Spinal cord (tissue), 10 donors: Measurements from ENCODE around the gene NEU3. TPM values are rescaled to one million over a fixed set of nuclear protein-coding genes. Genes with fewer than 3 reads are reported as not detected.
"Not testable (repeated sequence)": the region's sequence is repeated elsewhere in the genome, so short reads cannot be mapped to it uniquely, and the experiment has no call there.

ENCODE experiments used
- DNase-seq, 6 donors: peaks; one replicate each; pipeline versions ENCODE4 v3.0.0 to v3.0.0-alpha.2; 2013 to 2015; ENCODE audit warnings: low spot score in 6 of 6, low read depth in 4 of 6
- H3K27ac ChIP-seq: one replicate; pipeline ENCODE4 v1.5.1; 2013; ENCODE audit warnings: low read depth, low read length, control low read depth
- H3K27me3 ChIP-seq: one replicate; pipeline ENCODE4 v1.6.1; 2013; ENCODE audit warnings: low read length; ENCODE audit not compliant: control insufficient read depth, insufficient read depth
- H3K36me3 ChIP-seq: one replicate; pipeline ENCODE4 v1.6.1; 2013; ENCODE audit warnings: low read length; ENCODE audit not compliant: control insufficient read depth, insufficient read depth
- H3K4me1 ChIP-seq: one replicate; pipeline ENCODE4 v1.6.1; 2013; ENCODE audit warnings: low read length; ENCODE audit not compliant: control insufficient read depth, insufficient read depth
- H3K4me3 ChIP-seq: one replicate; pipeline ENCODE4 v1.5.1; 2013; ENCODE audit warnings: low read depth, low read length, control low read depth
- H3K9me3 ChIP-seq: one replicate; pipeline ENCODE4 v1.6.1; 2013; ENCODE audit warnings: low read length; ENCODE audit not compliant: control insufficient read depth, insufficient read depth
- WGBS: methylation state at CpG from one replicate; pipeline ENCODE4 v1.1.5; 2013; ENCODE audit warnings: missing lambda C conversion rate; ENCODE audit not compliant: insufficient coverage; 5-methylcytosine and 5-hydroxymethylcytosine counted together
- polyA plus RNA-seq, 2 donors: library from polyadenylated mRNA; unstranded; fragments of 120-200 nt; gene quantifications; one replicate each; pipeline ENCODE4 v1.2.1, GENCODE V29; 2013; ENCODE audit not compliant: insufficient read length in 2 of 2
- total RNA-seq, 2 donors: library from RNA; depleted of rRNA in 1 of 2; stranded (reverse); fragments of 120-200 nt in 1 of 2; fragments of >200 nt in 1 of 2; gene quantifications; one replicate each; pipeline versions ENCODE4 v1.2.3 to v1.2.4, GENCODE V29; 2013 to 2014
- donor health status: healthy.

NEU3 gene
- total and polyA plus RNA-seq, 4 donors = 14.5 to 16.3 (median 14.7) TPM

- no peak for DNase-seq
- WGBS = 92% methylated on average over 2 of the region's 2 CpGs
- no peaks in the 10 kb centered on the region for H3K9me3 ChIP-seq
- no peak overlapping the region for H3K4me3 ChIP-seq
- no peaks in the 10 kb centered on the region for H3K36me3 ChIP-seq
- peaks cover 12% of the 10 kb centered on the region for H3K4me1 ChIP-seq
- no peaks in the 10 kb centered on the region for H3K27me3 ChIP-seq
- H3K27ac ChIP-seq = no peak overlapping the region
Observed at GRCh38 chr11:74952752-74953151, 36.0 kb upstream of the NEU3 start.

GRCh38 chr11:74953451-74953850 is 35.3 kb upstream of the NEU3 start:
- H3K36me3 ChIP-seq = no peaks in the 10 kb centered on the region
- no peak overlapping the region for H3K27ac ChIP-seq
- DNase-seq = peak in 1 of 6 donors; percentile 18
- H3K4me3 ChIP-seq = no peak overlapping the region
- WGBS = no CpG with 5 or more reads among the region's 5 CpGs
- H3K9me3 ChIP-seq = no peaks in the 10 kb centered on the region
- no peaks in the 10 kb centered on the region for H3K27me3 ChIP-seq
- H3K4me1 ChIP-seq = peaks cover 12% of the 10 kb centered on the region

DNA sequence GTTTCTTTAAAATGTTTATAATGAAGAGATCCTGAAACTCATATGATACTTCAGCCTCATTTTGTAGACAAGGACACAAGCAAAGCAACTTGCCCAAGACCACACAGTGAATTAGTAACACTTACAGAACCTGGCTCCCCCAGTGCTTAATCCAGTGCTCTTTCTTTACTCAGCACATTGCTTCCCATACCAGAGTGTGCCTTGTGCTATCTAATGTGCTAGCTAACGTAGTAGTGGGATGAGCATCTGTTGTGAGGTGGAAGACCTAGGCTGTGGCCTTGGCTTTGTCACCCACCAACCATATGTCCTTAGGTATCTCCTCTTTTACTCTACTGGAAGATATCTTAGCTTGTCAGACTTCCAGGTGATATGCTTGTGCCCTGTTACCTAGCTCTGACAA is 34.5 kb upstream of the NEU3 start:
- Histone ChIP-seq H3K4me3 (no peak overlapping the region), H3K27me3 (no peaks in the 10 kb centered on the region), H3K36me3 (no peaks in the 10 kb centered on the region), H3K27ac (no peak overlapping the region), H3K4me1 (peaks cover 12% of the 10 kb centered on the region), H3K9me3 (no peaks in the 10 kb centered on the region)
- no CpG with 5 or more reads among the region's 1 CpG for WGBS
- DNase-seq = no peak

DNA sequence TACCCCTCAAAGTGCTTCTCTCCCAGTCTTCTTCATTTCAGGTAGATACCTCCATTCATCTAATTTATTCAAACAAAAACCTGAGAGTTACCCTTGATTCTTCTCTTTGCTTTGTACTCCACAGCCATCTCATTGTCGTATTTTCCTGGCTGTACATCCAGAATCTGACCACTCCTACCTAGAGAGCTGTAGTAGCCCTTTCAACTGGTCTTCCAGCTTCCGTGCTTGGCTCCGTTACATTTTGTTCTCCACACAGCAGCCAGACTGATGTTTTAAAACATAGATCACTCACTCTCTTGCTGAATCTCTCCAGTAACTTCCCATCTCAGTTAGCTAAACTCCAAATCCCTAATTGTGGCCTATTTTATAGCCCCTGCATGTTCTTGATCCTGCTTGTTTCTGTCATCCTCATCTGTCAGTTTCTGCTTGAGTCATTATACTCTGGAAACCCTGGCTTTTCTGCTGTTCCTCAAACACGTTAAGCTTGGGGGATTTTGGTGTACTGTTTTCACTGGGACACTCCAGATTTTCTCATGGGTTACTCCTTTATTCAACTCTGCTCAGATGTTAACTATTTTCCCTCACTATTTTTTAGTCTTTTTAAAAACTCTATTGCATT is 32.2 kb upstream of the NEU3 start:
- 80% methylated on average over 3 of the region's 4 CpGs for WGBS
- Histone ChIP-seq H3K27me3 (no peaks in the 10 kb centered on the region), H3K36me3 (no peaks in the 10 kb centered on the region), H3K27ac (no peak overlapping the region), H3K4me3 (no peak overlapping the region), H3K9me3 (no peaks in the 10 kb centered on the region), H3K4me1 (peaks cover 1% of the 10 kb centered on the region)
- DNase-seq = peak in 1 of 6 donors; percentile 4

DNA sequence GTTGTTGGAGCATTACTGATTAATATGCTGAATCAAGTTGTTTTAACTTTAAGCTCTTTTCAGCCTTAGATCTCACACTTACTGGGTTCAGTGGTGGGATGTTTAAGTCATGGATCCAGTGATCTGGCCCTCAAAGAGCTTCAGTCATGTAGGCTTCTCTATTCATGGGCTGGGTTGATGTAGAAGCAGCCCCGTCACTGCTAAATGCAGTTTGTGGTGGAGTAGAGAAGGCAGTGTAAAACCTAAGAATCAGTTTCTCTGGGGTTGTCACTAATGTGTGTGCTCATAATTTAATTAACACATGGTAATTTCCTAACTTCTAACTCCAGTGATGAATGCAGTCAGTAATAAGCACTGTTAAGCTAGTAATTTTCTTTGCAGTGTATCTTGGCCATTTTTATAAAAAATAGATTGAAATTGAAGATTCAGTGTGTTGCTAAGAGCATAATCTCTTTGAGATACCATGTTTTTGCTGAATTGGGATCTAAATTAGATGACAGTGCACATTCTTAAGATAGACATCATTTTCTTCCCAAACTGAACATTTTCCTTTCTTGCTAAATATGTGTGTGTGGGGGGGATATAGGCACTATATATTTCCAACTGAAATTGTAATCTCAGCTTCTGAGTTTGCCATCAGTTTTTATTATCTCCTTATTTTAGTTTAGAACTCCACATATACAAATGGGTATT is 30.6 kb upstream of the NEU3 start:
- Histone ChIP-seq H3K4me3 (no peak overlapping the region), H3K27me3 (no peaks in the 10 kb centered on the region), H3K27ac (no peak overlapping the region), H3K4me1 (no peaks in the 10 kb centered on the region), H3K9me3 (no peaks in the 10 kb centered on the region), H3K36me3 (no peaks in the 10 kb centered on the region)
- DNase-seq = no peak
- no CpG with 5 or more reads among the region's 1 CpG for WGBS

DNA sequence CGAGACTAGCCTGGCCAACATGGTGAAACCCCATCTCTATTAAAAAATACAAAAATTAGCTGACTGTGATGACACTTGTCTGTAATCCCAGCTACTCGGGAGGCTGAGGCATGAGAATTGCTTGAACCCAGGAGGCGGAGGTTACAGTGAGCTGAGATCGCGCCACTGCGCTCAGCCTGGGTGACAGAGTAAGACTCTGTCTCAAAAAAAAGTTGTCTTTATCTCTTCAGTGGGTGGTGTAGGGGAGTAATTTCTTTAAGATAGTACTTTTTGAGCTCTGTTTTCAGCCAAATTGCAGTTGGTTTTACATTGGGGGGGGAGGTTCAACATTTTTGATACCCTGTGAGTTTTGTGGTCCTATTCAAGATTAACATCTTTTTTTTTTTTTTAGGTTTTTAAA is 28.6 kb upstream of the NEU3 start:
- not testable (repeated sequence) for H3K4me1 ChIP-seq

GRCh38 chr11:74966651-74967050 is 22.1 kb upstream of the NEU3 start:
- Histone ChIP-seq H3K9me3 (no peaks in the 10 kb centered on the region), H3K36me3 (peaks cover 9% of the 10 kb centered on the region), H3K27ac (no peak overlapping the region), H3K27me3 (no peaks in the 10 kb centered on the region), H3K4me1 (no peaks in the 10 kb centered on the region), H3K4me3 (no peak overlapping the region)
- DNase-seq = no peak
- WGBS = 95% methylated on average over 4 of the region's 5 CpGs

More for the DNA sequence above, 28.6 kb upstream of the NEU3 start:
- not testable (repeated sequence) for DNase-seq, H3K9me3 ChIP-seq, H3K4me3 ChIP-seq, H3K27ac ChIP-seq, H3K36me3 ChIP-seq, H3K27me3 ChIP-seq
- 89% methylated on average over 5 of the region's 6 CpGs for WGBS

DNA sequence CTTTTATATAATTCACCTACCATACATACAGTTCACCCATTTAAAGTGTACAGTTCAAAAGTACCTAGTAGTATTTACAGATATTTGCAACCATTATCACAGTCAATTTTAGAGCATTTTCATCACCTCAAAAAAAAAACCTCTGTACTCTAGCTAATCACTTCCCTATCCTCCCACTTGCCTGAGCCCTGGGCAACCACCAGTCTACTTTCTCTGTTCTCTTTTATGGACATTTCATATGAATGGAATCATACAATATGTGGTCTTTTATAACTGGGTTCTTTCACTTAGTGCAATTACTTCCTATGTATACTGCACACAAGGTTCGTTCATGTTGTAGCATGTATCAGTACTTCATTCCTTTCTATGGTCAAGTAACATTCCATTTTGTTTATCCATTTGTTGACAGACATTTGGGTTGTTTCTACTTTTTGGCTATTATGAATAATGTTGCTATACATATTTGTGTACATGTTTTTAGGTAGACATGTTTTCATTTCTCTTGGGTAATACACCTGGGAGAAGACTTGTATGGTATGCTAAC is 17.8 kb upstream of the NEU3 start:
- WGBS = no CpG with 5 or more reads among the region's 1 CpG
- Histone ChIP-seq H3K4me3 (no peak overlapping the region), H3K9me3 (no peaks in the 10 kb centered on the region), H3K27ac (no peak overlapping the region), H3K4me1 (no peaks in the 10 kb centered on the region), H3K36me3 (peaks cover 21% of the 10 kb centered on the region), H3K27me3 (no peaks in the 10 kb centered on the region)
- no peak for DNase-seq

DNA sequence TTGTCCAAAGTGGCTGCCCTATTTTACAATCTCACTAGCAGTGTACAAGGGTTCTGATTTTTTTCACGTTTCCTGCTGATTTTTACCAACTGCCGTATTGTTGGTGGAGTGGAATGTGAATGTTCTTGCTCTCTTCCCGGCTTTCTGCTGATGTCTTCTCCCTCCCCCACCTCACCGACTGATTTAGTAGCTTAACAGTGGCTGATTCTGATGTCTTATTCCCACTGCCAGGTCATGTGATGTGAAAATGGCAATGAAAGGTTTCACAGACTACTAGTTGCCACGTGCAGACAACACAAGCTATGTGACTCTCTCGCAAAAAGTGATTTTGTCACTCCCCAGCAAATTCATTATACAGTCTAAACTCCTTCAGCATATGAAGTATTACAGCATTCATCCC is 17.3 kb upstream of the NEU3 start:
- WGBS = 48% methylated on average over 2 of the region's 6 CpGs
- H3K27me3 ChIP-seq = no peaks in the 10 kb centered on the region
- H3K36me3 ChIP-seq = peaks cover 21% of the 10 kb centered on the region
- H3K9me3 ChIP-seq = no peaks in the 10 kb centered on the region
- no peak overlapping the region for H3K27ac ChIP-seq
- no peaks in the 10 kb centered on the region for H3K4me1 ChIP-seq
- H3K4me3 ChIP-seq = no peak overlapping the region
- peak in 2 of 6 donors; percentile 13 to 15 for DNase-seq

DNA sequence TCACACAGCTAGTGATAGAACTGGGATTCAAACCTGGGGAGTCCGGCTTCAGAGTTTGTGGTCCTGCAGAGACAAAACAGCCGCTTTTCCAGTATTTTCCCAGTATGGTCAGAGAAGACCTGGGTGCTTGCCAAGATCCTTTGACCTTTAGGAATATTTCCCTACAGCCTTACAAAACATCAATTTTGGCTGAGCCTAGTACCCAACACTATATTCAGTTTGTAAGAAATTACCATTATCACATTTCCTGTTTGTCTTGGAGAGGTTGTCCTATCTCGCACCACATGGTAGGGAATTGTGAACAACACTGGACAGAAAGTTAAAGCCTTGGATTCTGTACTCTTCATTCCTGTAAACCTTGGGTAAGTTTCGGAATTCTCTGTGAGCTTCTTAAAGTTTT is 10.7 kb upstream of the NEU3 start:
- WGBS = 87% methylated on average over 2 of the region's 4 CpGs
- DNase-seq = no peak
- Histone ChIP-seq H3K27me3 (no peaks in the 10 kb centered on the region), H3K4me1 (no peaks in the 10 kb centered on the region), H3K27ac (no peak overlapping the region), H3K9me3 (no peaks in the 10 kb centered on the region), H3K36me3 (peaks cover 5% of the 10 kb centered on the region), H3K4me3 (no peak overlapping the region)
